ENCODE data around the gene CLK1. TPM values are rescaled to one million over a fixed set of nuclear protein-coding genes. Genes with fewer than 3 reads are reported as not detected.

CLK1 gene
- total and polyA plus RNA-seq, 2 of the 13 experiments (the other 11 are each of a cell fraction or from before 2014, with no cell fraction given) = 66.6 to 101 TPM

DNA sequence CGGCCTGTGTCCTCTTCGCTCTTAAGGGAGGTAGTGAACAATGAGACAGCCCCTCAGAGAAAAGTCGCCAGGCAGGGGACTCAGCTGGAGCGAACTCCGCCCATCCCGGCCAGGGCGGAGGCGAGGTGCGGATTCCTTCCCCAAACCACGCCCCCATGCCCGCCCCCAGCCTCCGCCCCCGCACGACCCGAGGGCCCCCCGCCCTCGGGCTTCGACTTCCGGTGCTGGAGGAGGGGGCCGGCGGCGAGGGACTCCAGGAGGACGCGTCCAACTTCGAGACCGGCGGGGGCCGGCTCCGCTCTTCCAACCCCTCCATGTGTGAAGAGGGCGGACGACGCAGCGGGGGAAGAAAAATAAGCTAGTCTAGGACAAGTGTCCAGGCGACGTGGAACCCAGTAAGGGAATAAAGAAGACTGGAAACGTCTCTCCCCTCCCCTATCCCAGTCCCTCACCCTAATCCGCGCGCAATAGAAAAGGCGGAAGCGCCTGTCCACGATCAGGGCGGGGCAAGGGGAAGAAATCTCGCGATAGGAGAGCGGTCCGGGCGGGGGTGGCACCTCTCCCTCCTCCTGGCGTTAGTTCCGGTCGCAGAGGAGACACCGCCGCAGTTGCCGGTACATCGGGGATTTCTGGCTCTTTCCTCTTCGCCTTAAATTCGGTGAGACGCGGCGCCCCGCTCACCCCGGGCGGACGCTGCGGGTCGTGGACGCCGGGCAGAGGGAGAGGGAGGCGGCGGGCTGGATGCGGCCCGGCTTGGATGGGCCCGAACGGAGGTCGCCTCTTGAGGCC, 52.9 kb downstream of the CLK1 start, which contains the start of gene BZW1 (continued):
- TF ChIP-seq, protein P1, sequence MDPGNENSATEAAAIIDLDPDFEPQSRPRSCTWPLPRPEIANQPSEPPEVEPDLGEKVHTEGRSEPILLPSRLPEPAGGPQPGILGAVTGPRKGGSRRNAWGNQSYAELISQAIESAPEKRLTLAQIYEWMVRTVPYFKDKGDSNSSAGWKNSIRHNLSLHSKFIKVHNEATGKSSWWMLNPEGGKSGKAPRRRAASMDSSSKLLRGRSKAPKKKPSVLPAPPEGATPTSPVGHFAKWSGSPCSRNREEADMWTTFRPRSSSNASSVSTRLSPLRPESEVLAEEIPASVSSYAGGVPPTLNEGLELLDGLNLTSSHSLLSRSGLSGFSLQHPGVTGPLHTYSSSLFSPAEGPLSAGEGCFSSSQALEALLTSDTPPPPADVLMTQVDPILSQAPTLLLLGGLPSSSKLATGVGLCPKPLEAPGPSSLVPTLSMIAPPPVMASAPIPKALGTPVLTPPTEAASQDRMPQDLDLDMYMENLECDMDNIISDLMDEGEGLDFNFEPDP (CRISPR knock-in tag; conservative IDR thresholded peaks at IDR 0.05) = no peak
- TF ChIP-seq MAFK (conservative IDR thresholded peaks at IDR 0.05 in 1 of 2, IDR thresholded peaks at IDR 0.05 in 1 of 2; ENCODE audit: low read length in 2 of 2) (no peak), ZNF20 (CRISPR knock-in tag; IDR thresholded peaks at IDR 0.05) (peak; percentile 73; the same call in 1 of the 2 replicates), GABPA (IDR thresholded peaks at IDR 0.05; ENCODE audit: low read depth, low read length) (peak; percentile 55), GABPA (CRISPR knock-in tag; IDR thresholded peaks at IDR 0.05; ENCODE audit: low read depth) (peak; percentile 89), ZNF577 (CRISPR knock-in tag; IDR thresholded peaks at IDR 0.05; ENCODE audit: borderline replicate concordance, low read depth) (0 out of 2 replicates have a peak, but pooled peaks have one; percentile 68), MATR3 (CRISPR knock-in tag; IDR thresholded peaks at IDR 0.05) (no peak), ATRX (CRISPR knock-in tag; IDR thresholded peaks at IDR 0.05; ENCODE audit: borderline replicate concordance) (no peak), NR2C2 (CRISPR knock-in tag; IDR thresholded peaks at IDR 0.05; ENCODE audit: borderline replicate concordance) (peak; percentile 72), ZFP62 (CRISPR knock-in tag; IDR thresholded peaks at IDR 0.05) (no peak), ZNF468 (CRISPR knock-in tag; IDR thresholded peaks at IDR 0.05) (no peak), ZNF678 (CRISPR knock-in tag; IDR thresholded peaks at IDR 0.05) (no peak), RFXANK (CRISPR knock-in tag; IDR thresholded peaks at IDR 0.05) (no peak), ZNF660 (CRISPR knock-in tag; IDR thresholded peaks at IDR 0.05; ENCODE audit: borderline replicate concordance, low read depth) (no peak), RFX1 (IDR thresholded peaks at IDR 0.05) (no peak), RBFOX2 (IDR thresholded peaks at IDR 0.05; ENCODE audit: low read depth, low read length) (peak; percentile 98), DNMT1 (CRISPR knock-in tag; IDR thresholded peaks at IDR 0.05) (no peak), PAX8 (CRISPR knock-in tag; IDR thresholded peaks at IDR 0.05; ENCODE audit: borderline replicate concordance) (0 out of 2 replicates have a peak, but pooled peaks have one; percentile 26)
- TF ChIP-seq, protein P2, sequence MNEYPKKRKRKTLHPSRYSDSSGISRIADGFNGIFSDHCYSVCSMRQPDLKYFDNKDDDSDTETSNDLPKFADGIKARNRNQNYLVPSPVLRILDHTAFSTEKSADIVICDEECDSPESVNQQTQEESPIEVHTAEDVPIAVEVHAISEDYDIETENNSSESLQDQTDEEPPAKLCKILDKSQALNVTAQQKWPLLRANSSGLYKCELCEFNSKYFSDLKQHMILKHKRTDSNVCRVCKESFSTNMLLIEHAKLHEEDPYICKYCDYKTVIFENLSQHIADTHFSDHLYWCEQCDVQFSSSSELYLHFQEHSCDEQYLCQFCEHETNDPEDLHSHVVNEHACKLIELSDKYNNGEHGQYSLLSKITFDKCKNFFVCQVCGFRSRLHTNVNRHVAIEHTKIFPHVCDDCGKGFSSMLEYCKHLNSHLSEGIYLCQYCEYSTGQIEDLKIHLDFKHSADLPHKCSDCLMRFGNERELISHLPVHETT (CRISPR knock-in tag; conservative IDR thresholded peaks at IDR 0.05) = peak; percentile 16
- TF ChIP-seq, protein P3, sequence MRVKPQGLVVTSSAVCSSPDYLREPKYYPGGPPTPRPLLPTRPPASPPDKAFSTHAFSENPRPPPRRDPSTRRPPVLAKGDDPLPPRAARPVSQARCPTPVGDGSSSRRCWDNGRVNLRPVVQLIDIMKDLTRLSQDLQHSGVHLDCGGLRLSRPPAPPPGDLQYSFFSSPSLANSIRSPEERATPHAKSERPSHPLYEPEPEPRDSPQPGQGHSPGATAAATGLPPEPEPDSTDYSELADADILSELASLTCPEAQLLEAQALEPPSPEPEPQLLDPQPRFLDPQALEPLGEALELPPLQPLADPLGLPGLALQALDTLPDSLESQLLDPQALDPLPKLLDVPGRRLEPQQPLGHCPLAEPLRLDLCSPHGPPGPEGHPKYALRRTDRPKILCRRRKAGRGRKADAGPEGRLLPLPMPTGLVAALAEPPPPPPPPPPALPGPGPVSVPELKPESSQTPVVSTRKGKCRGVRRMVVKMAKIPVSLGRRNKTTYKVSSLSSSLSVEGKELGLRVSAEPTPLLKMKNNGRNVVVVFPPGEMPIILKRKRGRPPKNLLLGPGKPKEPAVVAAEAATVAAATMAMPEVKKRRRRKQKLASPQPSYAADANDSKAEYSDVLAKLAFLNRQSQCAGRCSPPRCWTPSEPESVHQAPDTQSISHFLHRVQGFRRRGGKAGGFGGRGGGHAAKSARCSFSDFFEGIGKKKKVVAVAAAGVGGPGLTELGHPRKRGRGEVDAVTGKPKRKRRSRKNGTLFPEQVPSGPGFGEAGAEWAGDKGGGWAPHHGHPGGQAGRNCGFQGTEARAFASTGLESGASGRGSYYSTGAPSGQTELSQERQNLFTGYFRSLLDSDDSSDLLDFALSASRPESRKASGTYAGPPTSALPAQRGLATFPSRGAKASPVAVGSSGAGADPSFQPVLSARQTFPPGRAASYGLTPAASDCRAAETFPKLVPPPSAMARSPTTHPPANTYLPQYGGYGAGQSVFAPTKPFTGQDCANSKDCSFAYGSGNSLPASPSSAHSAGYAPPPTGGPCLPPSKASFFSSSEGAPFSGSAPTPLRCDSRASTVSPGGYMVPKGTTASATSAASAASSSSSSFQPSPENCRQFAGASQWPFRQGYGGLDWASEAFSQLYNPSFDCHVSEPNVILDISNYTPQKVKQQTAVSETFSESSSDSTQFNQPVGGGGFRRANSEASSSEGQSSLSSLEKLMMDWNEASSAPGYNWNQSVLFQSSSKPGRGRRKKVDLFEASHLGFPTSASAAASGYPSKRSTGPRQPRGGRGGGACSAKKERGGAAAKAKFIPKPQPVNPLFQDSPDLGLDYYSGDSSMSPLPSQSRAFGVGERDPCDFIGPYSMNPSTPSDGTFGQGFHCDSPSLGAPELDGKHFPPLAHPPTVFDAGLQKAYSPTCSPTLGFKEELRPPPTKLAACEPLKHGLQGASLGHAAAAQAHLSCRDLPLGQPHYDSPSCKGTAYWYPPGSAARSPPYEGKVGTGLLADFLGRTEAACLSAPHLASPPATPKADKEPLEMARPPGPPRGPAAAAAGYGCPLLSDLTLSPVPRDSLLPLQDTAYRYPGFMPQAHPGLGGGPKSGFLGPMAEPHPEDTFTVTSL (CRISPR knock-in tag; IDR thresholded peaks at IDR 0.05; ENCODE audit: borderline replicate concordance) = no peak; the same call in 1 of the 2 replicates
- TF ChIP-seq, protein P4, sequence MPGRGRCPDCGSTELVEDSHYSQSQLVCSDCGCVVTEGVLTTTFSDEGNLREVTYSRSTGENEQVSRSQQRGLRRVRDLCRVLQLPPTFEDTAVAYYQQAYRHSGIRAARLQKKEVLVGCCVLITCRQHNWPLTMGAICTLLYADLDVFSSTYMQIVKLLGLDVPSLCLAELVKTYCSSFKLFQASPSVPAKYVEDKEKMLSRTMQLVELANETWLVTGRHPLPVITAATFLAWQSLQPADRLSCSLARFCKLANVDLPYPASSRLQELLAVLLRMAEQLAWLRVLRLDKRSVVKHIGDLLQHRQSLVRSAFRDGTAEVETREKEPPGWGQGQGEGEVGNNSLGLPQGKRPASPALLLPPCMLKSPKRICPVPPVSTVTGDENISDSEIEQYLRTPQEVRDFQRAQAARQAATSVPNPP (CRISPR knock-in tag; IDR thresholded peaks at IDR 0.05) = no peak; the same call in 1 of the 2 replicates
